ENCODE measurements around the gene TBC1D1. TPM values are rescaled to one million over a fixed set of nuclear protein-coding genes. Genes with fewer than 3 reads are reported as not detected.

The TBC1D1 gene
- polyA plus RNA-seq, 1 experiment = 50.7 TPM

GRCh38 chr4:37858112-37858511 is 32.8 kb upstream of the TBC1D1 start:
- Histone ChIP-seq H3K27ac (ENCODE audit: low read depth, low read length) (no peak overlapping the region), H3K27me3 (ENCODE audit: control insufficient read depth, insufficient read depth, low read length) (no peaks in the 10 kb centered on the region), H3K4me3 (ENCODE audit: low read depth, low read length) (no peak overlapping the region), H3K9me3 (ENCODE audit: control insufficient read depth, insufficient read depth, low read length) (no peaks in the 10 kb centered on the region)
- ChIA-PET POLR2A (interaction anchor here (0.7 kb wide), 1 partner anchor 18 kb away, joined by 4 read pairs; no protein-coding TSS in a partner anchor), CTCF (interaction anchor here (0.6 to 1.3 kb wide), 3 partner anchors 31 to 256 kb away, joined by 3 to 4 read pairs (median 3); no protein-coding TSS in a partner anchor)
- no peak for TF ChIP-seq CTCF (IDR thresholded peaks at IDR 0.05; ENCODE audit: low read depth, low read length)
- no peak for DNase-seq (ENCODE audit: low read depth, low spot score)

DNA sequence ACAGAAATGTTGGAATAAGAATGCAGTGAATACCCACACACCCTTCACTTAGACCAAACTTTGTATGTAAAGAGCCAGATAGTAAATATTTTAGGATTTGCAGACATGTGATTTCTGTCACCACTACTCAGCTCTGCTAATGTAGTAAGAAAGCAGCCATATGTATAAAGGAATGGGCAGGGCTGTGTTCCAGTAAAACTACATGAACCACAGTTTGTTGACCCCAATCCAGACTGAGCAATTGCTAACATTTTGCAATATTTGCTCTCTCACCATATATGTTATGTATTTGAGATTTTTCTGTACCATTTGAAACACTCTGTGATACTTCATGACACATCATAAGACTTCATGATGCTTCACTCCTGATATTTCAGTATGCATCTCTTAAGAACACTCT is 32.0 kb upstream of the TBC1D1 start:
- ChIA-PET CTCF (interaction anchor here (0.6 kb wide), 1 partner anchor 171 kb away, joined by 4 read pairs; no protein-coding TSS in a partner anchor), POLR2A (interaction anchor here (0.7 kb wide), 1 partner anchor 18 kb away, joined by 4 read pairs; no protein-coding TSS in a partner anchor)
- Histone ChIP-seq H3K27me3 (ENCODE audit: control insufficient read depth, insufficient read depth, low read length) (no peaks in the 10 kb centered on the region), H3K27ac (ENCODE audit: low read depth, low read length) (no peak overlapping the region), H3K4me3 (ENCODE audit: low read depth, low read length) (no peak overlapping the region), H3K9me3 (ENCODE audit: control insufficient read depth, insufficient read depth, low read length) (no peaks in the 10 kb centered on the region)
- DNase-seq (ENCODE audit: low read depth, low spot score) = no peak
- no peak for TF ChIP-seq CTCF (IDR thresholded peaks at IDR 0.05; ENCODE audit: low read depth, low read length)

DNA sequence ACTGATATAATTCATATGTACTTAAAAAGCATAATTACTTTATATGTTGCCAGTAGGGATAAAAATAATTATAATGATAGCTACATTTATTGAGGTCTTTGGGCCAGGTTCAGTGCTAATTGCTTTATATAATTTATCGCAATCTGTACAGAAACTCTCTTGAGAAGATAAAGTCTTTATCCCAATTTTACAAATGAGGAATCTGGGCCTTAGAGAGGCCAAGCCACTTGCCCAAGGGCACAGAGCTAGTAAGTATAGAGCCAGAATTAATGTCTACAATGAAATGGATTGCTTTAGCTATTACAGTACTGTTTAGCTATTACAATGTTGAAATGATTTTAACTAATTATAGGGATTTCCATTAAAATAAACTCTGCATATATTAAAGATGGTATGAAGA is 30.6 kb upstream of the TBC1D1 start:
- ChIA-PET POLR2A (no interaction called here), CTCF (interaction anchor here (0.5 to 0.9 kb wide), 2 partner anchors 118 to 141 kb away, joined by 3 to 9 read pairs; no protein-coding TSS in a partner anchor)
- H3K27ac ChIP-seq (ENCODE audit: low read depth, low read length) = no peak overlapping the region
- no peak overlapping the region for H3K4me3 ChIP-seq (ENCODE audit: low read depth, low read length)
- no peak for TF ChIP-seq CTCF (IDR thresholded peaks at IDR 0.05; ENCODE audit: low read depth, low read length)
- H3K27me3 ChIP-seq (ENCODE audit: control insufficient read depth, insufficient read depth, low read length) = no peaks in the 10 kb centered on the region
- no peaks in the 10 kb centered on the region for H3K9me3 ChIP-seq (ENCODE audit: control insufficient read depth, insufficient read depth, low read length)
- DNase-seq (ENCODE audit: low read depth, low spot score) = no peak

- ChIA-PET CTCF (no interaction called here), POLR2A (no interaction called here)
- no peak overlapping the region for H3K27ac ChIP-seq (ENCODE audit: low read depth, low read length)
- H3K9me3 ChIP-seq (ENCODE audit: control insufficient read depth, insufficient read depth, low read length) = no peaks in the 10 kb centered on the region
- no peak for TF ChIP-seq CTCF (IDR thresholded peaks at IDR 0.05; ENCODE audit: low read depth, low read length)
- DNase-seq (ENCODE audit: low read depth, low spot score) = no peak
- no peak overlapping the region for H3K4me3 ChIP-seq (ENCODE audit: low read depth, low read length)
- H3K27me3 ChIP-seq (ENCODE audit: control insufficient read depth, insufficient read depth, low read length) = no peaks in the 10 kb centered on the region
Measured at GRCh38 chr4:37862961-37863360, 27.9 kb upstream of the TBC1D1 start.

- CTCF ChIA-PET = no interaction called here
Measured at GRCh38 chr4:37864786-37865185, 26.1 kb upstream of the TBC1D1 start.

More at GRCh38 chr4:37864786-37865185, 26.1 kb upstream of the TBC1D1 start:
- no peak for DNase-seq (ENCODE audit: low read depth, low spot score)
- H3K4me3 ChIP-seq (ENCODE audit: low read depth, low read length) = no peak overlapping the region
- TF ChIP-seq CTCF (IDR thresholded peaks at IDR 0.05; ENCODE audit: low read depth, low read length) = no peak
- POLR2A ChIA-PET = no interaction called here
- no peaks in the 10 kb centered on the region for H3K27me3 ChIP-seq (ENCODE audit: control insufficient read depth, insufficient read depth, low read length)
- H3K27ac ChIP-seq (ENCODE audit: low read depth, low read length) = no peak overlapping the region
- no peaks in the 10 kb centered on the region for H3K9me3 ChIP-seq (ENCODE audit: control insufficient read depth, insufficient read depth, low read length)

Measured in AG04450 (cell line).